Endothelial cell of umbilical vein (primary cell): ENCODE results near the gene LRTM2. TPM values are rescaled to one million over a fixed set of nuclear protein-coding genes. Genes with fewer than 3 reads are reported as not detected.
A peak's percentile ranks its signal among the peaks of the same experiment; 100 is the strongest.

Experiments
- BruUV-seq: library from RNA; stranded (reverse); fragments of 400-500 nt; replicated peaks from 2 replicates; lab custom pipeline; 2021; lab: Mats Ljungman, UMichigan
- CTCF ChIA-PET: fragments of 300-600, 350-600 bp; sonication (Branson Sonifier 250); formaldehyde crosslinking; loops from one replicate; lab custom pipeline; 2021; ENCODE audit warnings: antibody characterized with exemption, inconsistent platforms; lab: Charles Lee
- POLR2A ChIA-PET: fragments of 300-600, 350-600 bp; sonication (Branson Sonifier 250); formaldehyde crosslinking; loops from one replicate; lab custom pipeline; 2021; ENCODE audit warnings: antibody characterized with exemption, inconsistent platforms; lab: Charles Lee
- DNase-seq: peaks from one replicate; pipeline ENCODE4 v3.0.0-alpha.2; 2011; ENCODE audit warnings: low read depth, low spot score
- FAIRE-seq: peaks from 2 replicates; lab custom pipeline; 2011; peaks lifted over from hg19 to GRCh38; lab: Jason Lieb, UNC
- H2AFZ ChIP-seq: 2 replicates; pipeline ENCODE4 v1.6.0; 2012; ENCODE audit warnings: low read depth, low read length, control low read depth, inconsistent platforms
- H3K27ac ChIP-seq: 2 replicates; pipeline ENCODE4 v1.5.1; 2011; ENCODE audit warnings: low read depth, mild to moderate bottlenecking, control low read depth, low read length, moderate library complexity; ENCODE audit not compliant: insufficient read depth
- H3K27me3 ChIP-seq, 2 experiments: 2 replicates each; pipeline versions ENCODE4 v1.6.0 to v1.6.1; 2011; ENCODE audit warnings: low read length in 2 of 2, mixed read lengths in 1 of 2; ENCODE audit not compliant: control insufficient read depth in 2 of 2, insufficient read depth in 2 of 2
- H3K36me3 ChIP-seq, 2 experiments: 2 replicates in 1 of 2; 3 replicates in 1 of 2; pipeline ENCODE4 v1.5.1; 2011; ENCODE audit warnings: low read length in 2 of 2, mild to moderate bottlenecking in 1 of 2, moderate library complexity in 1 of 2; ENCODE audit not compliant: control insufficient read depth in 2 of 2, insufficient read depth in 2 of 2; ENCODE audit errors: extremely low read depth in 1 of 2
- H3K4me1 ChIP-seq: 3 replicates; pipeline ENCODE4 v1.5.1; 2011; ENCODE audit warnings: mild to moderate bottlenecking, low read length; ENCODE audit not compliant: control insufficient read depth, insufficient read depth; ENCODE audit errors: extremely low read depth
- H3K4me2 ChIP-seq: 2 replicates; pipeline ENCODE4 v1.6.1; 2011; ENCODE audit warnings: low read length, control low read depth, mixed read lengths; ENCODE audit not compliant: insufficient read depth
- H3K4me3 ChIP-seq, 3 experiments: fragments of 200-600 bp in 1 of 3; sonication (generic), shearing (Covaris generic) in 1 of 3; replicated peaks in 1 of 3; 2 replicates each; pipeline ENCODE4 v1.5.1; 2011 to 2016; ENCODE audit warnings: control low read depth in 3 of 3, low read length in 3 of 3, mild to moderate bottlenecking in 2 of 3, inconsistent platforms in 1 of 3, low read depth in 1 of 3, moderate library complexity in 1 of 3; ENCODE audit not compliant: insufficient read depth in 1 of 3
- H3K79me2 ChIP-seq: 2 replicates; pipeline ENCODE4 v1.6.0; 2012; ENCODE audit warnings: low read length, inconsistent platforms; ENCODE audit not compliant: control insufficient read depth, insufficient read depth
- H3K9ac ChIP-seq: replicated peaks from 2 replicates; pipeline ENCODE3; 2011; ENCODE audit warnings: low read length, control low read depth; ENCODE audit not compliant: insufficient read depth; ENCODE audit errors: extremely low read depth
- H3K9me1 ChIP-seq: replicated peaks from 3 replicates; pipeline ENCODE4 v1.6.0; 2011; ENCODE audit warnings: mild to moderate bottlenecking, low read length; ENCODE audit not compliant: control insufficient read depth, insufficient read depth; ENCODE audit errors: extremely low read depth
- H3K9me3 ChIP-seq: replicated peaks from 2 replicates; pipeline ENCODE4 v1.5.1; 2012; ENCODE audit warnings: low read length, inconsistent platforms; ENCODE audit not compliant: control insufficient read depth, insufficient read depth
- H4K20me1 ChIP-seq: replicated peaks from 2 replicates; pipeline ENCODE3; 2011; ENCODE audit warnings: mild to moderate bottlenecking, low read length; ENCODE audit not compliant: control insufficient read depth, insufficient read depth; ENCODE audit errors: extremely low read depth
- FOS ChIP-seq: IDR thresholded peaks from 2 replicates; pipeline ENCODE4 v1.6.1; 2011; ENCODE audit warnings: mild to moderate bottlenecking, low read length, moderate library complexity, borderline replicate concordance; ENCODE audit not compliant: insufficient read depth
- JUN ChIP-seq: IDR thresholded peaks from 2 replicates; pipeline ENCODE4 v1.6.1; 2011; ENCODE audit warnings: borderline replicate concordance, low read depth; ENCODE audit not compliant: insufficient read length, insufficient read depth
- MYC ChIP-seq: IDR thresholded peaks from one replicate; pipeline ENCODE4 v1.6.1; 2011; ENCODE audit warnings: mild to moderate bottlenecking, low read depth, low read length
- POLR2A ChIP-seq: IDR thresholded peaks from 2 replicates; pipeline ENCODE4 v1.6.1; 2012; ENCODE audit warnings: low read depth, mild to moderate bottlenecking, control low read depth, low read length
- dilution Hi-C: fragments of 300-500 bp; cut with MboI; formaldehyde crosslinking; loops from one replicate; pipeline ENCODE4 v1.15.0; 2019; ENCODE audit warnings: low sequenced_read_pairs; ENCODE audit not compliant: extremely low pct_ligation_motif_present
- intact Hi-C: fragments of 100-400 bp; cut with micrococcal nuclease; formaldehyde crosslinking; loops from one replicate; pipeline ENCODE4 v1.10.0; 2022
- polyA plus RNA-seq, 4 experiments: library from polyadenylated mRNA; depleted of rRNA in 3 of 4; stranded (reverse) in 3 of 4; unstranded in 1 of 4; fragments of >200 nt; gene quantifications; 2 replicates each; pipeline versions ENCODE4 v1.2.1 to v1.2.3, GENCODE V29; 2011 to 2012; ENCODE audit warnings: missing spikeins in 1 of 4
- total RNA-seq: library from RNA; stranded (reverse); gene quantifications from 2 replicates; pipeline ENCODE4 v1.2.3, GENCODE V29; 2021
- TF ChIP-seq, protein P1 (sequence below): IDR thresholded peaks from 2 replicates; pipeline ENCODE4 v1.6.1; 2011; ENCODE audit not compliant: insufficient read depth, insufficient read length

Gene LRTM2
- total and polyA plus RNA-seq, 2 donors (not counting 3 experiments of a cell fraction or from before 2014, with no cell fraction given), result not detected

DNA sequence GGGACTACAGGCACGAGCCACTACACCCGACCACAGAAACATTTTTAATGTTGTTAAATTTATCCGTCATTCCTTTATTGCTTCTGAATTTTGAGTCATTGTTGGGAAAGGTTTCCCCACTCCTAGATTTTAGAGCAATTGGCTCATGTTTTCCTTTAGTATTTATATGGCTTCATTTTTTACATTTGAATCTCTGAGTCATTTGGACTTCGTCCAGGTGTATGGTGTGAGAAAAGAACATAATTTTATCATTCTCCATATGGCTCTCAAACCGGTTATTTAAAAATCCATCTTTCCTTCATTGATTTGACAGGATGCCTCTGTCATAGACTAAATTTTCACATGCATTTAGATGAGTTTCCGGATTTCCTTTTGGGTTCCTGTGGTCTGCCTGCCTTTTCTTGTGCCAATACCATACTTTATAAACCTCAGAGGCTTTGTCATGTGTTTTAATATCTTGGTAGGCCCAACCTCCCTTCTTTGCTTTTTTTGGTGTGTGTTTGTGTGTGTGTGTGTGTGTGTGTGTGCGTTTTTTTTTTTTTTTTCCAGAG is 30.9 kb downstream of the LRTM2 start:
- no peak for FAIRE-seq
- POLR2A ChIA-PET, result no interaction called here
- Histone ChIP-seq H3K9me3 (no peaks in the 10 kb centered on the region), H3K4me2 (no peak overlapping the region), H3K79me2 (no peaks in the 10 kb centered on the region), H4K20me1 (no peaks in the 10 kb centered on the region), H3K4me1 (no peaks in the 10 kb centered on the region), H3K36me3 (no peaks in the 10 kb centered on the region), H3K27me3 (peaks cover 0 to 5% of the 10 kb centered on the region in 2 experiments), H3K27ac (no peak overlapping the region), H2AFZ (no peak overlapping the region), H3K9me1 (no peaks in the 10 kb centered on the region), H3K9ac (no peak overlapping the region), H3K4me3 (no peak overlapping the region)
- TF ChIP-seq FOS (peak; percentile 5), JUN (no peak)
- CTCF ChIA-PET, result no interaction called here
- DNase-seq, result peak; percentile 22
- BruUV-seq, result no TSS peak
- intact Hi-C loops, result no loop called here
- dilution Hi-C loops, result no loop called here

DNA sequence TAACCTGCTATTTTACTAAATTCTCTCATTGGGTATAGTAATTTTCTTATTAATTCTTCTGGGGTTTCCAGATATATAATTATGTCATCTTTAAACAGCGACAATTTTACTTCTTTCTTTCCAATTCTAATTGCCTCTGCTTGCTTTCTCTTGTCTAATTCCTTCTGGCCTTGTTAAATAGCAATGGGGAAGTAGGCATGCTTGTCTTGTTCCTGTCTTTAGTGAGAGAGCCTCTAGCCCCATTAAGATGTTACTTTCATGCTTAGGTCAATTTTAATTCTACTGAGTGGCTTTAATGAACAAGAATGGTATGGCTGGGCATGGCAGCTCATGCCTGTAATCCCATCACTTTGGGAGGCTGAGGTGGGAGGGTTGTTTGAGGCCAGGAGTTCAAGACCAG is 31.7 kb downstream of the LRTM2 start:
- no peaks in the 10 kb centered on the region for H4K20me1 ChIP-seq
- BruUV-seq, result no TSS peak
- peaks cover 0 to 5% of the 10 kb centered on the region in 2 experiments for H3K27me3 ChIP-seq
- no peak overlapping the region for H3K4me2 ChIP-seq
- H3K27ac ChIP-seq, result no peak overlapping the region
- no peak for TF ChIP-seq FOS
- no peak for TF ChIP-seq POLR2A
- TF ChIP-seq JUN, result no peak
- TF ChIP-seq, protein P1, sequence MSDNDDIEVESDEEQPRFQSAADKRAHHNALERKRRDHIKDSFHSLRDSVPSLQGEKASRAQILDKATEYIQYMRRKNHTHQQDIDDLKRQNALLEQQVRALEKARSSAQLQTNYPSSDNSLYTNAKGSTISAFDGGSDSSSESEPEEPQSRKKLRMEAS, result no peak
- no peak for TF ChIP-seq MYC
- H3K36me3 ChIP-seq, result no peaks in the 10 kb centered on the region
- dilution Hi-C loops (no loop called here), intact Hi-C loops (no loop called here)
- DNase-seq, result no peak
- no peak overlapping the region for H3K9ac ChIP-seq
- ChIA-PET POLR2A (no interaction called here), CTCF (no interaction called here)
- no peak overlapping the region for H3K4me3 ChIP-seq
- no peaks in the 10 kb centered on the region for H3K9me1 ChIP-seq
- H2AFZ ChIP-seq, result no peak overlapping the region
- no peaks in the 10 kb centered on the region for H3K9me3 ChIP-seq
- no peaks in the 10 kb centered on the region for H3K79me2 ChIP-seq
- no peak for FAIRE-seq
- no peaks in the 10 kb centered on the region for H3K4me1 ChIP-seq
